PFSK-1 (cell line): Measurements from ENCODE around the gene TMPRSS4.

Source experiments
- FOXP2 ChIP-seq: optimal IDR thresholded peaks from 2 replicates; pipeline ENCODE3; 2011; ENCODE audit warnings: borderline replicate concordance, control low read depth, inconsistent platforms; ENCODE audit not compliant: insufficient read depth; ENCODE audit errors: extremely low read length, extremely low read depth
- SIN3A ChIP-seq: IDR thresholded peaks from 2 replicates; pipeline ENCODE4 v1.6.1; 2012; ENCODE audit warnings: mild to moderate bottlenecking, low read length, moderate library complexity, borderline replicate concordance; ENCODE audit not compliant: insufficient read depth

- TF ChIP-seq FOXP2 (no peak), SIN3A (no peak)
These were observed 34.3 kb downstream of the TMPRSS4 start for GRCh38 chr11:118111019-118111743.
